GM23338 (cell line): ENCODE results near the gene UVRAG.

ENCODE experiments used
- CTCF ChIP-seq, 2 experiments: fragments of 200-600 bp in 1 of 2; sonication (generic) in 1 of 2; conservative IDR thresholded peaks; 2 replicates each; pipeline versions ENCODE4 v1.5.1 to v1.6.1; 2016 to 2017; ENCODE audit warnings: antibody characterized with exemption in 2 of 2, low read depth in 2 of 2, mild to moderate bottlenecking in 2 of 2, moderate library complexity in 1 of 2
- EZH2 ChIP-seq: fragments of 200-600 bp; sonication (generic); IDR thresholded peaks from one replicate; pipeline ENCODE4 v1.8.0; 2017; ENCODE audit warnings: antibody characterized with exemption, mild to moderate bottlenecking, low read depth; ENCODE audit not compliant: unreplicated experiment
- EZH2phosphoT487 ChIP-seq: fragments of 200-600 bp; sonication (generic); IDR thresholded peaks from one replicate; pipeline ENCODE4 v1.8.1; 2018; ENCODE audit warnings: antibody characterized with exemption; ENCODE audit not compliant: unreplicated experiment
- POLR2AphosphoS5 ChIP-seq: IDR thresholded peaks from 2 replicates; pipeline ENCODE4 v1.6.1; 2016; ENCODE audit warnings: antibody characterized with exemption, low read depth

- no peak for TF ChIP-seq CTCF (conservative IDR thresholded peaks at IDR 0.05; ENCODE audit: low read depth in 2 of 2)
- TF ChIP-seq EZH2phosphoT487: no peak
- TF ChIP-seq EZH2: no peak
- no peak for TF ChIP-seq POLR2AphosphoS5
These were observed 64.7 kb downstream of the UVRAG start for GRCh38 chr11:75879737-75880136.
